ENCODE results near the gene ISCA1. TPM values are rescaled to one million over a fixed set of nuclear protein-coding genes. Genes with fewer than 3 reads are reported as not detected.

Gene ISCA1
- total RNA-seq, 6 experiments from 2014 or later: 15.6 to 37.2 (median 26.7) TPM

GRCh38 chr9:86326536-86326935, 44.2 kb upstream of the ISCA1 start:
- H3K27me3 ChIP-seq: no peaks in the 10 kb centered on the region
- WGBS (ENCODE audit: insufficient coverage, low coverage, low lambda C conversion rate, missing lambda C conversion rate): 88% methylated on average over 3 of the region's 3 CpGs
- ATAC-seq: no peak

DNA sequence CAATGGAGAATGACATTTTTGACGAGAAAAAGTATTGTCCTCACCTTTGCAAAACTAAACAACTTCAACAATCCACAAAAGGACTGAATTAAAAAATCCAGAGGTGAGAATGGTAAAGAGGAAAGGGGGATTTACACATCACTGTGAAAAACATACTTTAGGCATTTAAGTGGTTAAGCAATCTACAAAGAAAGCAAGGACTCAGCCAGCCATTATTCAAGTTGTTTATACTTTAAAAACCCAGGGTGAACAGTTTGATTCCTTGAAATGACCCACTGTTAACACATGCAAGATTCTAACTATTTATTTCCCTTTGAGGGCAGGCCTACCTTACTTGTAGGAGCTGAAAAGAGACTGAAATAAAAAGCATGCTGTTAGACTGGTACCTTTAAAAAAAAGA, 42.6 kb upstream of the ISCA1 start:
- intact Hi-C loops (cut with DNase I): no loop called here
- Histone ChIP-seq H3K27ac (no peak overlapping the region), H3K4me1 (no peaks in the 10 kb centered on the region), H3K4me3 (no peak overlapping the region), H3K27me3 (no peaks in the 10 kb centered on the region), H3K9me3 (no peaks in the 10 kb centered on the region), H3K36me3 (peaks cover 6 to 88% (median 41%) of the 10 kb centered on the region in 4 donors)
- 95% methylated on average over 1 of the region's 1 CpG for WGBS (ENCODE audit: insufficient coverage, low coverage, low lambda C conversion rate, missing lambda C conversion rate)
- no peak for TF ChIP-seq POLR2A (IDR thresholded peaks at IDR 0.05)
- TF ChIP-seq, protein P1, sequence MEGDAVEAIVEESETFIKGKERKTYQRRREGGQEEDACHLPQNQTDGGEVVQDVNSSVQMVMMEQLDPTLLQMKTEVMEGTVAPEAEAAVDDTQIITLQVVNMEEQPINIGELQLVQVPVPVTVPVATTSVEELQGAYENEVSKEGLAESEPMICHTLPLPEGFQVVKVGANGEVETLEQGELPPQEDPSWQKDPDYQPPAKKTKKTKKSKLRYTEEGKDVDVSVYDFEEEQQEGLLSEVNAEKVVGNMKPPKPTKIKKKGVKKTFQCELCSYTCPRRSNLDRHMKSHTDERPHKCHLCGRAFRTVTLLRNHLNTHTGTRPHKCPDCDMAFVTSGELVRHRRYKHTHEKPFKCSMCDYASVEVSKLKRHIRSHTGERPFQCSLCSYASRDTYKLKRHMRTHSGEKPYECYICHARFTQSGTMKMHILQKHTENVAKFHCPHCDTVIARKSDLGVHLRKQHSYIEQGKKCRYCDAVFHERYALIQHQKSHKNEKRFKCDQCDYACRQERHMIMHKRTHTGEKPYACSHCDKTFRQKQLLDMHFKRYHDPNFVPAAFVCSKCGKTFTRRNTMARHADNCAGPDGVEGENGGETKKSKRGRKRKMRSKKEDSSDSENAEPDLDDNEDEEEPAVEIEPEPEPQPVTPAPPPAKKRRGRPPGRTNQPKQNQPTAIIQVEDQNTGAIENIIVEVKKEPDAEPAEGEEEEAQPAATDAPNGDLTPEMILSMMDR (IDR thresholded peaks at IDR 0.05): no peak
- ATAC-seq: no peak
- DNase-seq: no peak

More at GRCh38 chr9:86326536-86326935, 44.2 kb upstream of the ISCA1 start:
- TF ChIP-seq, protein P1 (IDR thresholded peaks at IDR 0.05): no peak
- no peak overlapping the region for H3K27ac ChIP-seq
- no peak overlapping the region for H3K4me3 ChIP-seq
- no peaks in the 10 kb centered on the region for H3K4me1 ChIP-seq
- H3K36me3 ChIP-seq: peaks cover 6 to 77% (median 39%) of the 10 kb centered on the region in 4 donors
- intact Hi-C loops (cut with DNase I): no loop called here
- no peak for DNase-seq
- H3K9me3 ChIP-seq: no peaks in the 10 kb centered on the region

DNA sequence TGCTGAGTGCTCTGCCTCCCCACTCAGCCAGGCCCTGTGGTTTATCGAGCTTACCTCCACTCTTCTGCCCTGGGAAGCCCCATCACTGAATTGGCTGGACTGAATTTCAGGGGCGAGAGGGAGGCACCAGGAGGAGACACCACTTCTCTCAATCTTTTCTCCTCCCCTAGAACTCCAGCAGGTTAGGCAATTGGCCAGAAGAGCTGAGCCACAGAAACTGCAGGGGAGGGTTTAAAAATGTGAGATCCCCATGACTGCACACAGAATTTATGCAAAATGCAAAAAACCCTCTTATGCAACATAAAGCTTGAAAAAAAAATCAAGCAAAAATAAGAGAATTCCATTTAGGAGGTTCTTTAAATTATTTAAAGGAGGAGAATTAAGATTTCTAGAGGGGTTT, 42.0 kb upstream of the ISCA1 start:
- H3K4me3 ChIP-seq: no peak overlapping the region
- ATAC-seq (no peak), DNase-seq (no peak)
- TF ChIP-seq, protein P1 (IDR thresholded peaks at IDR 0.05): no peak
- TF ChIP-seq POLR2A (IDR thresholded peaks at IDR 0.05): no peak
- H3K36me3 ChIP-seq: peaks cover 6 to 88% (median 41%) of the 10 kb centered on the region in 4 donors
- no peaks in the 10 kb centered on the region for H3K4me1 ChIP-seq
- H3K9me3 ChIP-seq: no peaks in the 10 kb centered on the region
- no peaks in the 10 kb centered on the region for H3K27me3 ChIP-seq
- no peak overlapping the region for H3K27ac ChIP-seq
- intact Hi-C loops (cut with DNase I): no loop called here
- WGBS (ENCODE audit: insufficient coverage, low coverage, low lambda C conversion rate, missing lambda C conversion rate): 61% methylated on average over 2 of the region's 2 CpGs

GRCh38 chr9:86322973-86323644, 40.8 kb upstream of the ISCA1 start:
- ATAC-seq (peak in 1 of 4 donors; percentile 45), DNase-seq (no peak)
- no peak overlapping the region for H3K4me3 ChIP-seq
- H3K27me3 ChIP-seq: no peaks in the 10 kb centered on the region
- intact Hi-C loops (cut with DNase I): no loop called here
- H3K4me1 ChIP-seq: no peaks in the 10 kb centered on the region
- peaks cover 7 to 95% (median 50%) of the 10 kb centered on the region in 4 donors for H3K36me3 ChIP-seq
- no peak overlapping the region for H3K27ac ChIP-seq
- 64% methylated on average over 7 of the region's 8 CpGs for WGBS (ENCODE audit: insufficient coverage, low coverage, low lambda C conversion rate, missing lambda C conversion rate)
- no peaks in the 10 kb centered on the region for H3K9me3 ChIP-seq
- TF ChIP-seq, protein P1 (IDR thresholded peaks at IDR 0.05): no peak
- TF ChIP-seq POLR2A (IDR thresholded peaks at IDR 0.05): no peak

All from right lobe of liver (tissue), 6 donors.